Thoracic aorta endothelial cell (primary cell): ENCODE results near the gene CTDSPL. TPM values are rescaled to one million over a fixed set of nuclear protein-coding genes. Genes with fewer than 3 reads are reported as not detected.

Source experiments
- small RNA-seq: library from RNA; depleted of rRNA; stranded (forward); fragments of <200 nt; gene quantifications from one replicate; pipeline ENCODE3, GENCODE V24; 2012
- total RNA-seq: library from RNA; depleted of rRNA; stranded (reverse); fragments of >200 nt; gene quantifications from 2 replicates; pipeline ENCODE4 v1.2.3, GENCODE V29; 2012

Gene CTDSPL
- total RNA-seq: 43.6 and 53.0 TPM in 2 replicates

GRCh38 chr3:37861620-37862041 lies at the start of gene CTDSPL:
CTDSPL (plus strand) TSS chr3:37861880; CDS start chr3:37862200, 320 bp downstream.

GRCh38 chr3:37990527-37990926 lies 128.8 kb downstream of the CTDSPL start, which contains the start of gene VILL:
VILL (plus strand) TSS chr3:37990786; CDS start chr3:37993673, 2,887 bp downstream.

GRCh38 chr3:38029400-38030125 lies 167.9 kb downstream of the CTDSPL start, which contains the start of gene PLCD1:
PLCD1 (minus strand) TSS chr3:38029642; CDS start chr3:38029539, 103 bp downstream.

Small RNA genes lying within 50 kb of the gene (small RNA-seq; reads per million reads assigned to genes)
- gene MIR26A1: 14.6 reads per million, percentile 94 among the genes with 10 or more reads in this experiment
- not detected for gene RF00019

Other genes with a start within 250 kb of the CTDSPL start
- gene VILL, start 128.9 kb downstream of the CTDSPL start, total RNA-seq: 5.3 and 6.9 TPM in 2 replicates
- gene PLCD1, start 167.8 kb downstream of the CTDSPL start, total RNA-seq: 18.0 and 22.3 TPM in 2 replicates
- 0.14 TPM in 1 of 2 replicates, not detected in the other for gene DLEC1, start 177.3 kb downstream of the CTDSPL start, total RNA-seq